Activated naive CD4-positive, alpha-beta T cell treated with Interleukin-2 at 50 U/mL for 16 hours (primary cell): ENCODE measurements around the gene RNASE8.
"Not testable (repeated sequence)": the region's sequence is repeated elsewhere in the genome, so short reads cannot be mapped to it uniquely, and the experiment has no call there.

ENCODE experiments used
- DNase-seq: peaks from one replicate; pipeline ENCODE4 v3.0.0-alpha.2; 2020

Gene RNASE8

GRCh38 chr14:21030531-21030930, 27.1 kb upstream of the RNASE8 start:
- DNase-seq: no peak

- DNase-seq: no peak
These were observed 25.1 kb upstream of the RNASE8 start for GRCh38 chr14:21032326-21033132.

- DNase-seq: no peak
These were observed 24.4 kb upstream of the RNASE8 start for GRCh38 chr14:21033133-21033698.

DNA sequence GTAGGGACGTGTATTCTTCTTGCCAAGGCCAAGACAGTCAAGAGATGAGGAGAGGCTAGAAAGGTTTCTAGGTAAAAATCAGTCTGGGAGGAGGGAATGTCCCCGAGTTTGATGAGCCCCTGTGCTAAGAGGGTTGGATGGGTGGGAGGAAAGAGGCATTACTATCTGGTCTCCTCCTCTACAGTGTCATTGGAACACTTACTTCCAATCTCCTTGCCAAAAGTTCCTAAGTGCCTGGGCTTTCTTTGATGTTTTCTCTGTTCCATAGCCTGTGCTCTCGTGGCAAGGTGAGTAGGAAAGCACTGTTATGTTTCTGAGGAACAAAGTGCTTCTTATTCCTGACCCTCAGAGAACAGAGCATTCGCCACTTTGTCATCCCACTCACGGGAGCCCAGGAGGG, 22.9 kb upstream of the RNASE8 start, which contains the start of gene RNASE13:
TSS of gene RNASE13 (minus strand) at position 101 of the 400 bp plus-strand sequence. CDS start 519 bp downstream, outside the sequence.
- DNase-seq: no peak

DNA sequence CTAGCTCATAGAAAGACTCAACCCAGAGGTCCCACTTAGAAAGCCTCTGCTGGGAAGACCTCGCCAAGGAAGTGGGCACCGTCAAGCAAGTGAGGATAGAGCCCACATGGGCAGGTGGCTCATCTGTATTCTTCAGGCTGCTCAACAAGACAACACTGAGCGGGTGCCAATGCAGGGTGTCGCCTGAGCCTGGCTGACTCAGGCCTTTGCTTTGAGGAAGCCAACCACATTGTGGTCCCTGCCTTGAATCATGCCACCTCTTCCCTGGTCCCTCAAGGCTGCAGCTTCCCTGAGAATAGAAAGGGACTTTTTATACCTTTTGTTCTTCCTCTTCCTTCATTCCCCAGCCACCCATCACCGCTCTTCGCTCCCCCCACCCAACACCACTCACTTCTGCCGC, 20.9 kb upstream of the RNASE8 start:
- no peak for DNase-seq

DNA sequence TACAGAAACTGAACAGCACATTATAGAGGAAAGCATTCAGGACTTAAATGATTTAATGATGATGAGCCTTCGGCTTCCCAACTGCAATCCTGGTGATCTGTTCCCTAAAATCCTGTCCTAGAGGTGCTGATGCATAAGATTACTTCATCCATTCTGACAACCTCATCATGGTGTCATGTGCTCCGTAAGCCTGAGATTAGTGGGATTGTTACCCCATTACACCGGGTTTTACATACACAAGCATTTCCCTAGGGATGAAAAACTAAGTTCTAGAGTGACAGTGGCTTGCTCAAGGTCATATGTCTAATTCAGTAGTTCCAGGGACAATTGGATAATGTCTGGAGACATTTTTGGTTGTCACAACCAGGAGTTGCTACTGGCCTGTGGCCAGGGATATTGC, 20.5 kb upstream of the RNASE8 start:
- no peak for DNase-seq

DNA sequence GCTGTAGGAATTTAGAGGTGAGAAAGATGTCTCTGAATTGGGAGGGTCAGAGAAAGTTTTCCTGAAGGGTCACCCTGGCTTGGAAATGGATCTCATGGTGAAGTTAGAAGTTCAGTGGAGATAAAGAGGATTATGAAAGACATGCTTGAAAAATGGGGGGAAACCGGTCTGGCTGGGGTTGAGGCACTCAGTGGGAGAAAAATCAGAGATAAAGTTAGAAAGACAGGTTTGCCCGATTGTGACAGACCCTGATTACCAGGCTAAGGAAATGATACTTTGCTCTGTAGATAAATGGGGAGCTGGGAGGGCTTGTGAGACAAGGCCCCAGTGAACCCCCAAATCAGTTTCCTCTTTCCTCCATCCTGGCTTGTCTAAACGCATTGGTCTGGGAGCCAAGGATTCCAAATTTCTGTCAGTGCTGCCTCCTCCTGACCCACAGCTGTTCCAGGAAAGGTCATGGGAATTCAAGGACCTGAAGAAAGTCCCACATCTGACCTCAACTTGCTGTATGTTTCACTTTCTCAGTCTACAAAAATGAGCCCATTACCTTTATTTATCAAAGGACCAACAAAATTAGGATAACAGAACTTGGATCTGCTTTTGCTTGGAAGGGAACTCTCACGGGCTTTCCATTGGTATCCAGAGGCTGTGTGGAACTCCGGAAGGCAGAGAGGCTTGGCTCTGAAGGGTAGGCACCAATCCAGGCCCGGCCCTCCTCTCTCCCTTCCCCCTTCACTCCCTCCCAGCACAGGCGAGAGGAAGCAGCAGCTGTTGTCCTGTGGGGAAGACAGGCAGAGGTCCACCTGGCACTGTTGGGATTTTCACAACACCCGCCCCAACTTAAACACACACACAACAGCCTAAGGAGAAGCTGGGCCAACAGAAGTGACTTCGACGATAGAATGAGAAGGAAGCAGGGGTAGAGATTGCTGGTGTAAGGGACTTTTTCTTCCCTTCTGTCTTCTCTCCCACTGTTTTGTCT, 18.9 kb upstream of the RNASE8 start:
- DNase-seq: no peak

GRCh38 chr14:21039585-21040369, 17.8 kb upstream of the RNASE8 start:
- no peak for DNase-seq

GRCh38 chr14:21040370-21040925, 17.2 kb upstream of the RNASE8 start:
- DNase-seq: no peak

GRCh38 chr14:21040941-21041340, 16.7 kb upstream of the RNASE8 start:
- not testable (repeated sequence) for DNase-seq

DNA sequence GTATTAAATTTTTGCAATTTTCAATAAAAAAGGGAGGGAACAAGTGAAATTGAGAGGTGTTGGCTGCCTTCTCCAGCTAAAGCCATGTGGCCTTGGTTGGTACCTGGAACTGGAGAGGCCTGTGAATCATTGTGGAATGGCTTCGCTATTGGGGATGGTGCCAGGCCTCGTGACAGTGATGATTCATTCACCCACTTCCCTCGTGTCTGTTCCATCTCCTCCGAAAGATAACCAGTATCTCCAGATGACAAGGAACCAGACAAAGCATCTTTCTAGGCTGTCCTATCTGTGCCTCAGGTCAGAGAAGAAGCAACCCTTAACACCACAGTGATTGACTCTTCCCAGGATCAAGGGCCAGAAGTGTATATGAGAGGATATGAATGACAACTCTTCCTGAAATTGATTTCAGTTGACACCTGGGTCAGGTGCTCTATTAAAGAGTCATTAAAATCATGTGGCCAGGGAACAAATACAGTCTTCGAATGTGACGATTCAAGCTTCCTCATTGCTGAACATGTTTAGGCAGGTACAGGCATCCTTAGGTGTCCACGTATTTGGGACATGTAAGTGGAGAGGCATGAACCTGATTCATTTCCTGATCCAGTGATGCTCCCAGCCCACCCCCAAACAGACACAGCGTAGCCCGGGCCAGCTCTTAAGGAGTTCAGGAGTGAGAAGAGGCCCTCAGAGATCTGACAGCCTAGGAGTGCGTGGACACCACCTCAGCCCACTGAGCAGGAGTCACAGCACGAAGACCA, 15.8 kb upstream of the RNASE8 start, which contains the start of gene RNASE7:
TSS of gene RNASE7 (plus strand) at position 687 of the 758 bp plus-strand sequence. CDS start 631 bp downstream, outside the sequence.
- no peak for DNase-seq

DNA sequence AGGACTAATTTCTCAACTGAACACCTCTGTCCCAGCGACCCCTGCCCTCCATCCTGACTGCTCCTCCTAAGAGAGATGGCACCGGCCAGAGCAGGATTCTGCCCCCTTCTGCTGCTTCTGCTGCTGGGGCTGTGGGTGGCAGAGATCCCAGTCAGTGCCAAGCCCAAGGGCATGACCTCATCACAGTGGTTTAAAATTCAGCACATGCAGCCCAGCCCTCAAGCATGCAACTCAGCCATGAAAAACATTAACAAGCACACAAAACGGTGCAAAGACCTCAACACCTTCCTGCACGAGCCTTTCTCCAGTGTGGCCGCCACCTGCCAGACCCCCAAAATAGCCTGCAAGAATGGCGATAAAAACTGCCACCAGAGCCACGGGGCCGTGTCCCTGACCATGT, 14.7 kb upstream of the RNASE8 start:
- DNase-seq: no peak

- no peak for DNase-seq
These were observed 14.1 kb upstream of the RNASE8 start for GRCh38 chr14:21043387-21043973.

DNA sequence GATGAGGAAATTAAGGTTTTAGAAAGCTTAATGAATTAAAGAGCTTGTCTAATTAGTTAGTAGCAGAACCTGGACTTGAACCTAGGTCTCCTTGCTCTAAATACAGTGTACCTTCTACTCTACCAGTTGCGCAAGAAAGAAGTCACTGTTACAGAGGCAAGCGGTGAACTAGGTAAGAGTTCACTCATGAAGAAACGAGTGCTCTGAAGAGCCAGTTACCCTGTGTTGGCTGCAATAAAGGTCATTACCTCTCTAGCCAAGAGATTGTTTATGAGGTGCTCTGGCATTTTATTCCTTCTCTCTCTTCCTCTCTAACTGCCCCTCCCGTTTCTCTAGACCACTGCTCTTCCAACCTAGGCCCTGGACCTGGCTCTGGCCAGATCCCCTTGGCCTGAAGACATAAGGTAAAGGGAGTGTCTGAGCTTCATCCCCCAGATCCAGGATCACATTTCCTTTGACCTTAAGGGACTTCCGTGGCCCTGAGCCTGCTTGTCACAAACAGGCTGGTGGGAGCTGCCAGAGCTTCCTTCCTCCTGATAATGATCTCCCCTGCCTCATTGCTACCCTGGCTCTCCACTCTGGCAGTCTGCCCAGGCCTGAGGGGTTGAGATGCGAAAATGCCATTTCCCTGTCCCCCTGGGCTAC, 13.5 kb upstream of the RNASE8 start:
- DNase-seq: no peak

- no peak for DNase-seq
These were observed 10.2 kb upstream of the RNASE8 start for GRCh38 chr14:21047378-21047781.

- DNase-seq: no peak
These were observed 9.0 kb upstream of the RNASE8 start for GRCh38 chr14:21048638-21049037.

GRCh38 chr14:21049271-21049673, 8.3 kb upstream of the RNASE8 start:
- no peak for DNase-seq

- no peak for DNase-seq
These were observed 7.0 kb upstream of the RNASE8 start for GRCh38 chr14:21050597-21050996.

DNA sequence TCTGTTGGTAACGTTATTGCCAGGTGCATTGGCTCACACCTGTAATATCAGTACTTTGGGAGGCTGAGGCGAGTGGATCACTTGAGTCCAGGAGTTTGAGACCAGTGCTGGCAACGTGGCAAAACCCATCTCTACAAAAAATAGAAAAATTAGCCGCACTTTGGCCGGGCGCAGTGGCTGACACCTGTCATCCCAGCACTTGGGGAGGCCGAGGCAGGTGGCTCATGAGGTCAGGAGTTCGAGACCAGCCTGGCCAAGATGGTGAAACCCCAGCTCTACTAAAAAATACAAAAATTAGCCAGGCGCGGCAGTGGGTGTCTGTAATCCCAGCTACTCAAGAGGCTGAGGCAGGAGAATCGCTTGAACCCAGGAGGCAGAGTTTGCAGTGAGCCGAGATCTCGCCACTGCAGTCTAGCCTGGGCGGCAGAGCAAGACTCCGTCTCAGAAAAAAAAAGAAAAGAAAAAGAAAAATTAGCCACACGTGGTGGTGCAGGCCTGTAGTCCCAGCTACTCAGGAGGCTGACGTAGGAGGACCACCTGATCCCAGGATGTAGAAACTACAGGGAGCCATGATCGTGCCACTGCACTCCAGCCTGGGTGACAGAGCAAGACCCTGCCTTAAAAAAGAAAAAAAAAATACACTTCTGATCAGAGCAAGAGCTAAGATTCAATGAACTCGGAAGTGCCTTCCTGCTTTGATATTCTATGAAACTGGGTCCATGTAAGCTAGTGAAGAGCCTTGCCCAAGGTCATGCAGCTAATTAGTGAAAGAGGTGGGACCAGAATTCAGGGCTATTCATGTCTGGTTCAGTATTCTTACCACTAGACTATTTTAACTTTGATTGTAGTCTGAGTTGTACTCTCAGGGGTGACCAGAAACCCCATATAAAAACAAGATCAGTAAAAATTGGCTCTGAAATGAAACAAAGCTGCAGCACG, 4.2 kb upstream of the RNASE8 start:
- DNase-seq: no peak
